Type B pancreatic cell (in vitro differentiated cells): ENCODE results near the gene HEATR5B. TPM values are rescaled to one million over a fixed set of nuclear protein-coding genes. Genes with fewer than 3 reads are reported as not detected.

Experiments
- DNase-seq: peaks from one replicate; pipeline ENCODE4 v3.0.0; 2021; ENCODE audit warnings: mixed read lengths; ENCODE audit not compliant: unreplicated experiment; ENCODE audit errors: extremely low spot score
- H3K27ac Mint-ChIP-seq: 2 replicates; pipeline ENCODE4 v1.8.0; 2021; ENCODE audit warnings: mild to moderate bottlenecking, mixed read lengths
- H3K27me3 Mint-ChIP-seq: 2 replicates; pipeline ENCODE4 v1.8.0; 2021; ENCODE audit warnings: mixed read lengths
- H3K36me3 Mint-ChIP-seq: 2 replicates; pipeline ENCODE4 v1.8.0; 2021; ENCODE audit warnings: mixed read lengths
- H3K4me1 Mint-ChIP-seq: one replicate; pipeline ENCODE4 v1.8.0; 2021; ENCODE audit warnings: mixed read lengths; ENCODE audit not compliant: unreplicated experiment
- H3K4me3 Mint-ChIP-seq: 2 replicates; pipeline ENCODE4 v1.8.0; 2021; ENCODE audit warnings: mild to moderate bottlenecking, mixed read lengths
- H3K9me3 Mint-ChIP-seq: 2 replicates; pipeline ENCODE4 v1.8.0; 2021; ENCODE audit warnings: mixed read lengths
- CTCF ChIP-seq: fragments of 200-600 bp; sonication (generic); conservative IDR thresholded peaks from 2 replicates; pipeline ENCODE4 v1.5.0; 2021; ENCODE audit warnings: antibody characterized with exemption, mild to moderate bottlenecking
- total RNA-seq: library from RNA; stranded (reverse); gene quantifications from 2 replicates; pipeline ENCODE4 v1.2.1, GENCODE V29; 2021; ENCODE audit warnings: low replicate concordance

HEATR5B gene
- total RNA-seq, 1 donor from 2014 or later, result 18.9 TPM

- no peak overlapping the region for H3K4me3 Mint-ChIP-seq
- no peak for DNase-seq
- no peaks in the 10 kb centered on the region for H3K27me3 Mint-ChIP-seq
- peaks cover 24% of the 10 kb centered on the region for H3K36me3 Mint-ChIP-seq
- no peaks in the 10 kb centered on the region for H3K9me3 Mint-ChIP-seq
- no peaks in the 10 kb centered on the region for H3K4me1 Mint-ChIP-seq
- H3K27ac Mint-ChIP-seq, result no peak overlapping the region
- TF ChIP-seq CTCF, result no peak
These were observed 63.0 kb downstream of the HEATR5B start for GRCh38 chr2:37020887-37021796.

- Mint-ChIP-seq H3K36me3 (peaks cover 22% of the 10 kb centered on the region), H3K9me3 (no peaks in the 10 kb centered on the region), H3K4me3 (no peak overlapping the region), H3K27me3 (no peaks in the 10 kb centered on the region), H3K27ac (no peak overlapping the region), H3K4me1 (no peaks in the 10 kb centered on the region)
- DNase-seq, result no peak
- TF ChIP-seq CTCF, result no peak
These were observed 63.8 kb downstream of the HEATR5B start for GRCh38 chr2:37020212-37020886.

- no peak for DNase-seq
- no peak overlapping the region for H3K4me3 Mint-ChIP-seq
- no peak overlapping the region for H3K27ac Mint-ChIP-seq
- no peaks in the 10 kb centered on the region for H3K27me3 Mint-ChIP-seq
- no peak for TF ChIP-seq CTCF
- H3K9me3 Mint-ChIP-seq, result no peaks in the 10 kb centered on the region
- H3K4me1 Mint-ChIP-seq, result no peaks in the 10 kb centered on the region
- peaks cover 26% of the 10 kb centered on the region for H3K36me3 Mint-ChIP-seq
These were observed 70.9 kb downstream of the HEATR5B start for GRCh38 chr2:37013315-37013641.

- Mint-ChIP-seq H3K36me3 (peaks cover 25% of the 10 kb centered on the region), H3K4me1 (no peaks in the 10 kb centered on the region), H3K4me3 (no peak overlapping the region), H3K9me3 (no peaks in the 10 kb centered on the region), H3K27ac (no peak overlapping the region), H3K27me3 (no peaks in the 10 kb centered on the region)
- DNase-seq, result no peak
- TF ChIP-seq CTCF, result no peak
These were observed 73.0 kb downstream of the HEATR5B start for GRCh38 chr2:37011130-37011529.

- Mint-ChIP-seq H3K9me3 (no peaks in the 10 kb centered on the region), H3K27ac (no peak overlapping the region)
These were observed 78.9 kb downstream of the HEATR5B start for GRCh38 chr2:37005118-37005868.

More at GRCh38 chr2:37005118-37005868, 78.9 kb downstream of the HEATR5B start:
- peaks cover 21% of the 10 kb centered on the region for H3K36me3 Mint-ChIP-seq
- H3K27me3 Mint-ChIP-seq, result no peaks in the 10 kb centered on the region
- TF ChIP-seq CTCF, result peak; percentile 60
- no peak for DNase-seq
- no peak overlapping the region for H3K4me3 Mint-ChIP-seq
- no peaks in the 10 kb centered on the region for H3K4me1 Mint-ChIP-seq
